ENCODE results near the gene MVD.
A peak's percentile ranks its signal among the peaks of the same experiment; 100 is the strongest.

Gene MVD

DNA sequence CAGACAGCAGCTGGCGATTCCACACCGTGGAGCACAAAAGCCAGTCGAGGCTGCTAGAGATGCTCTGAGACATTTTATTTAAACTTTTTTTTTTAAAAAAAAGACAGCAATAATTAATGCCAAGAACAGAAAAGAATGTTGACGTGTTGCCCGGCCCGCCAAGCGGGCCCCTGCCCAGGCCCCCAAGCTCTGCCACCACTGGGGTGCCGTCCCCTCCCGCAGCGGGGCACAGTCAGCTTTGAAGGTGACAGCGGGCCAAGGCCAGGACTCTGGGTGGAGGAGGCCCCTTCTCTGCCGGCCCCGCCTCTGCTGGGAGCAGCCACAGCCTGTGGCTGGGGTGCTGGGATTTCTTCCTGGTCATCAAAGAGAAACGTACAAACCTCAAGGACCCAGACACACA lies 33.5 kb upstream of the MVD start:
- no peak for DNase-seq

DNA sequence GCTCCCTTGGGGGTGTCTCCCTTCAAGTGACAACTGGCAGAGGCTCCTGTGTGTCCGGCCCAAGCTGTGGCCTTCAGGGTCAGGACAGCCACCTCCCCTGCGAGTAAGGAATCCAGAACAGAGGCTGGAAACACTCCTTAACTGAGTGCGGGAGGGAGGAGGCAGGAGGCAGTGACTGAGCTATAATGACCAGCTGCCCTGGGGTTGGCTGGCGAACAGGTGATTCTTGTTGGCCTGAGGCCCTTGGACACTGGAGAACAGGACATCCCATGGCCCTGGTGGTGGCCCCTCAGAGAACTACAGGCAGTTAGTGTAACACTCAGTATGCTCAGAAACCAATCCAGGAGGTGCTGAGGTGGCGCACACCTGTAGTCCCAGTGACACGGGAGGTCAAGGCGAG lies 32.9 kb upstream of the MVD start:
- DNase-seq: no peak

DNA sequence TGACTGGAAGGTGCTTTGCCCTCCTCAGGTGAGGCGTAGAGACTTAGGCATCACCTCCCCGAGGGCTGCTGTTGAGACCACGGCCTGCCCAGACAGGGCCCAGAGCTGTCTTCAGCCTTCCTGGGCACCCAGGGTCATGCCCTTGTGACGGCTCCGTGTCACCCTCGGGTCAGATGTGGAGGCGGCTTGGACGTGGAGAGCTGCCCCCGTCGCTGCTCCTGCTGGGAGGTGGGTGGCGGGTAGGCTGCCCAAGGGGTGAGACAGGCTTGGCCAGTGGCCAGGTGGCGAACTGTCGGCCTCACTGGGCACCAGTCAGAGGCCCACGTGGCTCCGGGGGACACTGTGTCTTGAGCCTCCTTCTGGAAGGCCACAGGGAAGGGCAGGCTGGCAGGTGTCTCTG lies 32.3 kb upstream of the MVD start:
- DNase-seq: no peak

DNA sequence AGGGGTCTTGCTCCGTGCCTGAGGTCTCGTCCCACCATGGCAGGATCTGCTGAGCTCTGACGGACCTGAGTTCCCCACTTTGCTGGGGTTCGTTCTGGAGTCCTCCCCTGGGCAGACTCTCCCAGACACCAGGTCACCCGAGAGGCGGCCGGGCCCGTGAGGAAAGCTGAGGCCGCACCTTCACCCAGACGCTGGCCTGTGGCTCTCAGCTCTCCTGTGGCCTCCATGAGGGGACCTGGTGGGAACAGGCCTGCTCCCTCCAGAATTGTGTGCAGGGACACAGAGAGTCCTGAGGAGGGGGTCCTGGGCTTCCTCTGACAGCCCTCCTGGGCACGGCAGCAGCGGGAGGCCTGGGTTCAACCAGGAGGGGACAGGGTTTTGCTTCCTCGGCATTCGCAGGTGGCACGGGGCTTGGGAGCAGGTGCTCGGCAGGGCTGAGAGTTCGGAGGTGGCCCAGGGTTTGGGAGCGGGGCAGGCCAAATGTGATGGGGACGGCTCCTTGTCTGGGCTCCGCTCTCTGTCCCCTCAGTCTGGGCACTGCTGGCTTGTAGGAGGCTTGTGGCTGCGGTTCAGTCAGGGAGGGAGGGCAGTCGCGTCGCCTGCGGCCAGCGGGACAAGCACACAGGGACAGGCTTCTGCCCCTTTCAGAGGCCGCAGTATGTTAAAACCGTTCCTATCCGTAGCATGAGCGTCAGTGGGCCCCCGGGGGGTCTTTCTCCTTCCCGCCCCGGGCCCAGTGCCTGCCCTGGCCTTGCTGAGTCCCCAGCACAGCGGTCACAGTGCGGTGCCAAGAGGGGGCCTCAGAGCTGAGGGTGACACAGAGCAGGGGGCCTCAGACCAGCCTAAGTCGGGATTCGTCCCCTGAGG lies 31.6 kb upstream of the MVD start:
- no peak for DNase-seq

DNA sequence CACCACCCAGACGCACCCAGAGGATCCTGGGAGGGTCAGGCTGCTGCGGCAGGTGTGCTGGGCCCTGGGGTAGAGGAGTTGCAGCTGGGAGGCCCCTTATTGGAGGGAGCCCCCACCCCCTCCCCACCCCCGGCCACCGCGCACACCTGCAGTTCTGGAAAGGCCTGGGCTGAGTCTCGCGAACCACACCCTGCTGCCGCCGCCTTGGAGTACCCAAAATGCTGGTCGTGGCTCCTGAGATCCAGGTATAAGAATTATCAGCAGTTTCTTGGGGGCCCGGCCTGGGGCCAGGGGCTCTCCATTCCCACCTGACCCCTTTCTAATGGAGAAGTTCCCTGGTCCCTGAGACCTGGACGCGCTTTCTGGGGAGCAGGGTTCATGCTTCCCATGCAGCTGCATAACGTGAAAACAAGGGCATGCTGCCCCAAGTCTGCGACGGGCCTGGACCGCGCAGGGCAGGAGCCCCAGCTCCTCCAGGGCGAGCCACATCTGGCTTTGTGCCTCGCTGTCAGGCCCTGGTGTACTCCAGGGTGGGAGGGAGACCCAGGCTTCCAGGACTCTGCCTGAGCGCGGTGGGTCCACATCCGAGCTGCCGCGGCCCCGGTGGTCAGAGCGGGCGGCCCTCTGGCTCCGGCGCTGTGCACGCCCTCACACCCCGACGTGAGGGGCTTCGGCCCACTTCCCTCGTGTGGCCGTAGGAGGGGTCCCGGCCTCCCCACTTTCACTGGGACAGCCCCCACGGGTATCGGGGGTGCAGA lies 30.7 kb upstream of the MVD start:
- DNase-seq: no peak

DNA sequence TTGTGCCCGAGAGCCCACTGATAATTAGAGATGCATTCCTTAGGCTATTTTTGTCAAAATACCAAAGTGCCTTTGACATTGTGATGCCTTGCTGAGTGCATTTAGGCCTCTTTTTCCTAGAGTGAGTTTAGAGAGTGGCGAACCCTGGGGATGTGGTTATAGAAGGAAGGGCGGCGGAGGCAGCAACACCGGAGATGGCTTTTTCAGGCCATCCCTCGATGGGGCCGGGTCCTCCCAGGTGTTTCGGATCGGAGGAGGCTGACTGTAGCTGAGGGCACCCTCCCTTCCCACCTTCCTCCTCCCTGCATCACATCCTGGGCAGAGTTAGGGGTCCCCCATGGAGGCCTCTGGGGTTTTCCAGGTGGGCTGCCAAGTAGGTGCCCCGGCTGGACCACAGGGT lies 30.0 kb upstream of the MVD start:
- DNase-seq: no peak

DNA sequence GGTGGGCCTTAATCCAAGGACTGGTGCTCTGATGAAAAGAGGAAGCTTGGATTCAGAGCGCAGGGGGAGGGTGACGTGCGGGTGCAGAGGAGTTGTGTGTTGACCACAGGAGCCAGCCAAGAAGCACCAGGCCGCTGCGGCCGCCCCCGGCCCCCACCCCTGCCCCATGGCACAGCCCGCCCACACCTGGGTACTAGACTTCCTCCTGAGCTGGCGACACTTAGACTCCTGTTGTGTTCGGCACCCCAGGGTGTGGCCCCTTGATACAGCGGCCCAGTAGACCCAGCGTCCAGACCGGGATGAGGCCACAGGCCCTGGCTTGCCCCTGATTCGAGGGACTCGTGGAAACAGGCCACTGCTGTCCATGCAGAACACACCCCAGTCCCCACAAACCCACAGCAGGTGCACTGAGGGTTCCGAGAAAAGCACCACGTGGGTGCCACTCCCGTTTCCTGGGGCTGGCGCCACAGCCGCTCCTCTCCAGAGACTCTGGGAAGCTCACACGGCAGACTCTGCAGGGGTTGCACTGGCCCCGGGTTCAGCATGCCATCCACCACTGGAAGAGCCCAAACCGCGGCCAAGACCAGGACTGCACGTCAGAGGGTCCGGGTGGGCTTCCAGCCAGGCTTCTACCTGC lies 29.2 kb upstream of the MVD start:
- no peak for DNase-seq

DNA sequence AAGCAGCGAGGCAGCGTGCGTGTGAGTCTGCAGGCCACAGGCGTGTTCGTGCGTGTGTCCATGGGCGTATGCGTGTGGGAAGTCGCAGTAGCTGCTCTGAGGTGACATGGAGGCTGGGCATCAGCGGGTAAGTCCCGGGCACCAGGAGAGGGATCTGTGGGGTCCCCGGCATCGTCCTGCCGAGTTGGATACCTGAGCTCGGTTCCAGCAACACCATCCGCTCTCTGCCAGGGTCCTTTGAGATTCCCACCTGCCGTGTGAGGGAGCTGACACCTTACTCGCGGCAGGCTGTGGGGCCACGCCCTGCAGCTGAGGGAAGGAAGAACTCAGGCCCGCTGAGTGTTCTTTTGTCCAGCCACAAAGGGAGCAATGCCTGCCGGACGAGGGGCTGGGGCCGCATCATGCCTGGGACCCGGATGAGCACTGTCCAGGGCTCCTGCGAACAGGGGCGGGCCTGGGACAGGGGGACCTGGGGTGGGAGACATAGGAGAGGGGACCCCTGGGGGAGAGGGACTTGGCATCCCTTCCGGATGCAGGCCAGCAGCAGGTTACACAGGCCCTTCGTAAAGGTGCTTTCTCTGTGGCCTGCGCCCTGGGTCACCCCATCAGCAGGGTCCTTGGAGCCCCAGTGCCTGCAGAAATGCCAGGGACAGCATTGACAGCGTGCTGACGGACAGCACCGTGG lies 28.4 kb upstream of the MVD start:
- no peak for DNase-seq

DNA sequence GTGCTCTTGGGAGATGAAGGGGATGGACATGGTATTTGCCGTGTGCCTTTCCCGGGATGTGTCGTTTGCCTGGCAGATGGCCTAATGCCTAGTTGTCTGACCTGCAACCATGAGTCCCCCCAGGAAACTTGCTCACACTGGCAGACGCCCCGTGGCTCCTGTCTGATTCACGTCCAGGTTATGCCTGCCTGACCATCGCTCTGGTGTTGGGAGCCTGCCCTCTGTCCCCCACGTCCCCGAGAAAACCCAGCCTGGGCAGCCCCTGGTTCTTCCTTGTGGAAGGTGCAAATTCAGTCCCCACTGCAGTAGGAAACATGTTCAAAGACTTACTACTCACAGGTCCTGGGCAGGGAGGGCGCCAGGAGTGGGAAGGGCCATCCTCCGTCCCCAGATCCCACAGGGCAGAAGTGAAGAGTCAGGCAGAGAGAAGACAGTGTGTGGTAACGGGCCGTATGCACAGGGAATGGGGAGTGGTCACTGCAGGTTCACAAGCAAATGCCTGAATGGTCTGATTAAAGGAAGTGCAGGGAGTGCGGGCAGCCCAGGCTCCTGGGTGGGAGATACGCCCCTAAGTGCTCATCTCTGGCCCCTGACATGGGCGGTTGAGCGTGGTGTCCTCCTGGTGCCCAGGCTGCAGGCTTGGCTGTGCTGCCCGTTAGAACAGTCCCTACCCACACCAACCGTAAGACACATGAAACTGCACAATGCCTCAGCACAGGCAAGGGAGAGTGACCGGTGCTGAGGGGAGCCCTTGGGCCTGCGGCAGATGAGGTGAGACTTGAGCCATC lies 27.6 kb upstream of the MVD start:
- DNase-seq: no peak

DNA sequence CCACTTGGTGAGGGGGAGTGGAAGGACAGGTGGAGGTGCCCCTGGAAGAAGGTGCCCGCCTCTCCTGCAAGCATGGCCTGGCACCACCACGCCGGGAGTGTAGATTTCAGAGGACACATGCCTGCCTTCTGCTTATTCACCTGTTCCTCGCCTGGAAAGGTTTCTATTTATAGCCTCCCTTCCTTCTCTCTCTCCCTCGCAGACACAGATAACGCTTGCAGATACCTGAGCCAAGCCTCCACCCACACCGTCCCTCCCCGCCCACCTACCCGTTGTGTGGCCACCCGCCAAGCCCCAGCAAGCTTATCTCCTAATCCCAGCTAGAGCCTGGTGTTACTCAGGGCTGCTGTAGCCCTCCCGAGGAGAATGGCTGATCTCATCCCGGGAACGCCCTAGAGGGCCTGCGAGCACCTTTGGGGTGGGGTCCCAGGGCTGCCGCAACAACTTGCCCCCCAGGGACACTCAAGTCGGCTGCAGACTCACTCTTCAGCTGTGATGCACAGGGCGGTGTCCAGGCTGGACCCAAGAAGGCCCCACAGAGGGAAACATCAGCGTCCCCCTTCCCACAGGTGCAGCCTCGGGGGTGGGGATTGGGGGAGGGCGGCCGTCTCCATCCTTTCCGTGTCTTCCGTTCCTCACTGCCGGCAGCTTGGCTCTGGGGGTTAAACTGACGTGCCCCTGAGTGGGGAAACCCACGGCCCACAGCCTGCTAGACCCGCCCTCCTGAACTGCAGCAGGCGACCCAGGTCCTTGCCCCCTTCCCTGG lies 25.3 kb upstream of the MVD start:
- peak; percentile 63 for DNase-seq

DNA sequence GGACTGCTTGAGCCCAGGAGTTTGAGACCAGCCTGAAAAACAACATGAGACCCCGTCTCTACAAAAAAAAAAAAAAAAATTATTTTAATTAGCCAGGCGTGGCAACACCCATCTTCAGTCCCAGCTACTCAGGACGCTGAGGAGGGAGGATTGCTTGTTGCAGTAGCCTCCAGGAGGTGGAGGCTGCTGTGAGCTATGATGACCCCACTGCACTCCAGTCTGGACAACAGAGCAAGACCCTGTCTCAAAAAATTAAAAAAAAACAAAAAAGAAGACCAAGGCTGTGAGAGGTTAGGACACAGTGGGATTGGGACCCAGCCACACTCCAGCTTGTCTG lies 24.8 kb upstream of the MVD start:
- no peak for DNase-seq

DNA sequence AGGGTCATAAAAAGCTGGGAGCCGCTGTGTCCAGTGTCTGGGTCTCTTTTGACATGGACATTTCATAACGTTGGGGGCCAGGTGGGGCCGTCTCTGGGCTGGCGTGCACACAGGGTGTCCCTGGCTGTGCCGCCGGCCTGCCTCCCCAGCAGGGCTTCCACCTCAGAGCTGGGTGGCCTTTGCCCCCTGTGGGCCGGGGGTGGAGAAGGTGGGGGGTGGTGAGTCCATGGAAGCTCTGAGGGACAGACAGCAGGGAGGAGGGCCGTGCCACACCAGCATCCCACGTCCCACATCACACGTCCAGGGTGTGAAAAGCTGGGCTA lies 24.3 kb upstream of the MVD start:
- no peak for DNase-seq

DNA sequence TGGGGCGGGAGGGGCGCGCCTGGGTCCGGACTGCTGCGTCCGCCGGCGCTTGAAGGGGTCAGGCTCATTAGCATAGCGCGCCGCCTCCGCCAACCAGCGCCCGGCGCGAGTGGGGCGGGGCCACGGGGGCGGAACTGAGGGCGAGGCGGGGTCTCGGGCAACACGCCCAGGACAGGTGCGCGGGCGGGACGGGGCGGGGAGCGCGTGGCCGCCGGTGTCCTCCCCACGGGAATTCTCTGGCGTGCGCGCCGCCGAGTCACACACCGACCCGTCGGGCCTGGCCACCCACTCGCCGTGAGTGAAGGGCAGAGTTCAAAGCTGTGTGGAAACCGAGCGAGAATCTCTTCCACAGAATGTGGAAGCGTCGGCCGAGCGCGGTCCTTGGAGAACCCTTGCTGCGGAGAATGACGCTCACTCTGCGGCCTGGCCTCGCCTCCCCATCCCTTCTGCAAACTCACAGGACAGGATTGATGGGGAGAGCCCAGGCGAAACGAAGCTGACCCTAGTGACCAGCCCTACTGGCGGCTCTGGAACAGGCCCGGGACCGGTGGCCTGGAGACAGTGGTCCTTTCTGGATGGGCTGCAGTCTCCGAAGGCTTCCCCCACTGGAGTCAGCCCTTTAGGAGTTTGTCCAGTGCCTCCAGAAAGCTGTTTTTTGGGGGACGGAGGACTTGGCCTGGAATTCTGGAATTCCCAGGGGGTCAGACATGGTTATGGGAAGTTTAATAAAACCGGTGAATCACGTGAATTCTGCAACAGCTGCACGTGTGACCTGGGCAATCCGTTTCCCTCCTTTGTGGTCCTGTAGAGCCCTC lies 23.8 kb upstream of the MVD start, which contains the start of gene SNAI3:
SNAI3 (minus strand) TSS at position 69 of the 815 bp plus-strand sequence. CDS start 101 bp downstream, outside the sequence.
- DNase-seq: peak; percentile 39

DNA sequence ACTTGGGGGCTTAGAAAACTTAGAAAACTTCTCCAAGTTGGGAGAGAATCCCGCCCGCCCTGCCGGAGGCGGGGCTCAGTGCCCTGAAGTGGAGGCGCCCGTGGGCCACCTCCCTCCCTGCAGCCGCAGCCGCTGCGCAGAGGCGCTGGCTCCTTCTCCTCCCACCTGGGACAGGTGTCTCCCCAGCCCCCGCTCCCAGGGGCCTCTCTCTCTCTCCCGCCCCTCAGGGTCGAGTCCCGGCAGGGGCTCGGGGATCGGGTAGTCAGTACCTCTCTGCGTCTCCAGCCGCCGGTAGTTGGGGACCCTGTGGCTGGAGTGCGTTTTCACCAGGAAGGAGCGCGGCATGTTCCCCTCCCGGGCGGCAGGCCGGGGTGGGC lies 23.2 kb upstream of the MVD start:
- no peak for DNase-seq

DNA sequence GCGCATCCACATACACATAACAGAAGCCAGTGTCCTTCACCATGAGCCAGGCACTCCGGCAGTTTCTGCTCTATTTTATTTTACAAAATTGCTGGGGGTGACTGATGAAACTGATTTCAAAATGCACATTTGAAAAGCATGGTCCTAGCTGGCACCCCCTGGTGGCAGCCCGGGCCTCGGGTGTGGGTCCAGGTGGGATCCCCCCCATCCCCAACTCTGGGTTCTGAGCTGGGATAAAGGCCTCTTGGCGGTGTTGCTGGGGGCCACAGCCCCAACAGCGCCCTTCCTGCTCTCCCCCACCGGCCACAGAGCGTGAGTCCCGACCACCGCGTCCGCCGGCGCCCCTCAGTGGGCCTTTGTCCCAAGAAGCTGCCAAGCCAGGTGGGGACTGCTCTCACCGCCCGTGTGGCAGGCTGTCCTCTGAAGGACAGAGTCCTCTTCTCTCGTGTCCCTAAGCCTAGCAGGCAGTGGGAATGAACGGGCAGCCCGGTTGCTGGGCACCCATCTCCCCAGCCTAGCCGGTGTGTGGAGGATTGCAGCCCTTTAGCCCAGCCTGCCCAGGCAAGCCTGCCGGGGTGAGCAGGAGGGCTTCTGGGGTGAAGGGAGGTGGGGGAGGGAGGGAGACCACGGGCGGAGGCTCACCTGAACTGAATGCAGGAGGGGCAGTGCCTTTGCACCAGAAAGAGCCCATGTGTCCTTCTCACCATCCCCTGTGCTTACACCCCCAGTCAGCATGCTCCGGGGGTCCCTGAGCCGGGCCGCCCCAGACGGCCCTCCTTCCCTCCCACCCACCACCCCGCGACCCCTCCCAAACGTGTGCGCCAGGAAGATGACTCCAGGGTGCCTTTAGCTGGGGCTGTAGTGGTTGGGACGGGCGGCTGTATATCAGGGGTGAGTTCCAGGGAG lies 22.5 kb upstream of the MVD start:
- no peak for DNase-seq

DNA sequence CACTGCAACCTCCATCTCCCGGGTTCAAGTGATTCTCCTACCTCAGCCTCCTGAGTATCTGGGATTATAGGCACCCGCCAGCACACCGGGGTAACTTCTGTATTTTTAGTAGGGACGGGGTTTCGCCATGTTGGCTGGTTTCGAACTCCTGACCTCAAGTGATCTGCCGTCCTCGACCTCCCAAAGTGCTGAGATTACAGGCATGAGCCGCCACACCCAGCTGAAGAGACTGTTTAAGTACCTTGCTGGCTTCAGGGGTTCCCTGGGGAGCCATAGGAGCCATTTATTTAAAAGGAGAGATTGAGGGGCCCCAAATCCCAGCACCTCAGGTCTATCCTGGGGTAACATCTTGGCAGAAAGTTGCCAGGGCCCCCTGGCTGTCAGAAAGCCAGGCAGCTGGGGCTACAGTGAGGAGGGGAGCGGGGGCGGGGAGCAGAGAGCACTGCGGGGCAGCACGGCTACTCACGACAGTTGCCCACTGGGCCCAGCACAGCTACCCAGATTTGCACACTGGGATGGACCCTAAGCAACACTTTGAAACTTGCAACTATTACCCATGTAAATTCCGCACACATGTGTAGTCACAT lies 21.8 kb upstream of the MVD start:
- no peak for DNase-seq

DNA sequence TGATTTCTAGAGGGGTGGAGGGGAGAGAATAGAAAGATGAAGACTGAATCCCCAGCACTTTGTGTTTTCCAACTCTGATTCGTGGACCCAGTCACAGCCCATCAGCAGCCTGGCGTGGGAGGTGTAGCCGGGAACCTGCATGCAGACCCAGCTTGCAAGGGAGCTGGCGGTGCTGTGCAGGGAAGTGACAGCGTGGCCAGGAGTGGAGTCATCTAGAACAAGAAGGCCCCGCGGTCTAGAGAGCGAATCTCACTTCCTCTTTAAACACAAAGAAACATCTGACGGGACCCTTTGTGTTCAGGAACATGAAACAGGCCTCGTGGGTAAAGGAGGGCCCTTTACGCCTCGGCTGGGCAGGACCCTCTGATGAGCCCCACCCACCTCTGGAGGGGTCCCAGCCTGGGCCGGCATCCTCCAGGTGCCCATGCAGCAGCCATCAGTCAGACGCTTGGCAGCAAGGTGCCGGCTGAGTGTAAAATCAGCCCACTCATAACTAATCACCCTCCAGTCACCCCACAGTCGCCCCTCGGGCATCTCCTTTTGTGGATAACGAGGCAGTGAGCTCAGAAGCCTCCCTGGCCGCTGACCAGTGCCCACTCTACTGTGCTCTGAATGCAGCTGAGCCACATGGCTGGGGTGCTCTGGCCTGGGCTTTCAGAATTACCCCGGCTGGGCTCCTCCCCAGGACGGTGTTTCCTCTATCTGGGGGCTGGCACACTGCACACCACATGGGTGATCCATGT lies 19.0 kb upstream of the MVD start:
- DNase-seq: no peak

DNA sequence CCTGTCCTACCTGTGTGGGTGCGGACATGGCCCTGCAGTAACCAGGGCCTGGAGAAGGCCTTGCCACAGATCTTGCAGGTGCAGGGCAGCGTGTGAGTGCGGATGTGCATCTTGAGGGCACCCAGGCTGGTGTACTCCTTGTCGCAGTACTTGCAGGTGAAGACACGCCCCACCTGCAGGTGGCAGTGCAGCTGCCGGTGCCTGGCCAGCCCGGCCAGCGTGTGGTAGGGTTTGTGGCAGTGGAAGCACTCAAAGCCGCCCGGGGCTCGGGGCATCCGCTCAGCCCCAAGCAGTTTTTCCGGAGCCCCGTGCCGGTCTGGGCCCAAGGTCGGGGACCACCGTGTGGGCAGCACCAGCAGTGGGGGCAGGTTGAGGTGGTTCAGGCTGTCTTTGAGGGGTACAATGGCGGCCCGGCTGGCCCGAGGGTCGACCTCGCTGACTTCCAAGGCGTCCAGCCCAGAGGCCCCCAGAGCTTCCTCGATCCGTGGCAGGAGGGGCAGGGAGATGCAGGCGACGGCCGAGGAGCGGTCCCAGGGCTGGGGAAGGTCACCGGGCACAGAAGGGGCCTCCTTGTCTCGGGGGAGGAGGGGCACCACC lies 18.3 kb upstream of the MVD start:
- DNase-seq: no peak

All from NCI-H526 treated with DMSO at 0.1 percent for 48 hours (cell line).